HG03571 (cell line): ENCODE results near the gene TAAR6.
"Not testable (repeated sequence)": the region's sequence is repeated elsewhere in the genome, so short reads cannot be mapped to it uniquely, and the experiment has no call there.

Experiments
- ATAC-seq: cut with Tn5 transposase; IDR thresholded peaks from one replicate; pipeline ENCODE4 v1.9.1; 2021; ENCODE audit not compliant: unreplicated experiment

TAAR6 gene

DNA sequence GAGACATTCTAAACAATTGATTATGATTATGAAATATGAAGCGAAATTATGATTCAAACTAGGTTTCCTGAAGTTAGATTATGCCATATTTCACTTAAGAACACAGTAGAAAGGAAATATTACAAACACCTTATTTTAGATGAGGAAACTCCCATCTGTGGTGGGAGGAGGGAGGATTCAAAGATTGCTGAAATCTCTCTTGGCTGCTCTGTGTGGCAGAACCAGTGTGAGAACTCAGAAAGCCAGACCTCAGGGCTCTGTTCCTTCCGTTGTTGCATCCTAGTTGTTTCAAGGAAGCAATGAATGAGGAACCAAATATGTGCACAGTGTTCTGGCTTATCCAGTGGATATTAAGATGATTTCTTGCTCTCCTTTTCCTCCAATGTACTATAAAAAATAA, 17.3 kb downstream of the TAAR6 start:
- no peak for ATAC-seq

DNA sequence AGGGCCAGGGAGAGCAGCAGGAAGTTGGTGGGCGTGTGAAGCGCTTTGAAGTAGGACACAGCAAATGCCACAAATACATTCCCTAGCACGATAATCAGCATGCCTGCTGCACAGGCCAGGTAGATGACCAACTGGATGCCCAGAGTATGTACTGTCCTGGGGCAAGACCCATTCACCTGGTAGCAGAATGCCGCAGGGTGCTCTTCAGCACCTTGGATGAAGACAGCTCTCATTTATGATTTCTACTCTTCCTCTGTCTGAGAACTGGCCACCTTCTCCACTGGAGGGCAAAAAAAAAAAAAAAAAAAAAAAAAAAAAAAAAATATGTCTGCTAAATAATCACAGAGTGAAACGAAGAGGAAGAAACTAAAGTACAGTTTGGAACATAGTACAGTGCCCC, 19.3 kb downstream of the TAAR6 start, which contains the start of gene TAAR5:
Gene TAAR5, minus strand, starts transcription at position 288 of the 400 bp plus-strand sequence. Its CDS starts 55 bp downstream, at position 233.
- no peak for ATAC-seq

DNA sequence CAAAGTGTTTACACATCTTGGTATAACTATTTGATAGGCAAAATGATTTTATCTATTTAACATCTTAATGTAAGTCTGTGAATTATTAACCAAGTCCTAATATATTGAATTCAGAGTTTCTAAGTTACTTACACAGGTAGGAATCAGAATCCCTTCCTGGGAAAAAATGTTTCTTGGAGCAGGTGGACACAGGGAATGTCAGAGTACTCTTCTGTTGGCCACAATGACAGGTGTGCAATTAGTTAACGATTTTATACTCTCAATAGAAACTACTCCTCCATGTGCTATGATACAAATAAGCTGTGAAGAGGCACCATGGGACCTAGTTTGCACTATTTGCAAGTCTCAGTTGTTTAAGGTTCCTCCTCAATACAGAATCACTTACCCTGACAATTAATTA, 20.2 kb downstream of the TAAR6 start:
- no peak for ATAC-seq

DNA sequence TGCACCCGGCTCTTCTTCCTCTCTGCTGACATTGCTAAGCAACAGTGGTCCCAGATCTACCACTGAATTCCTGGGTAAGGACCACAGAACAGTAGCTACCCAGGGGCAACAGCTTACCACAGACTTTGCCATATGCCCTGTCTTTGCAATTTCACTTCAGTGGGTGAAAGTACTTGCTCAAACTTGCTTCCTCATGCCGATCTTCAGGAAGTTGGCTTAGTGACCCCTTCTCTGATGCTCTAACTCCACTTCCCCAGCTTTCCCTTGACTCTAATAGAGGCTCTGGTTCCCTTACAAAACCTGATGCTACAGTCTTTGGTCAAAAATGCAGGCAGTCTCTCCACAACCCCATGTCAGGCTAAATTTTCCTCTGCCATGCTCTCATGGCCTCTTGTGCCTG, 22.7 kb downstream of the TAAR6 start:
- ATAC-seq, result no peak

DNA sequence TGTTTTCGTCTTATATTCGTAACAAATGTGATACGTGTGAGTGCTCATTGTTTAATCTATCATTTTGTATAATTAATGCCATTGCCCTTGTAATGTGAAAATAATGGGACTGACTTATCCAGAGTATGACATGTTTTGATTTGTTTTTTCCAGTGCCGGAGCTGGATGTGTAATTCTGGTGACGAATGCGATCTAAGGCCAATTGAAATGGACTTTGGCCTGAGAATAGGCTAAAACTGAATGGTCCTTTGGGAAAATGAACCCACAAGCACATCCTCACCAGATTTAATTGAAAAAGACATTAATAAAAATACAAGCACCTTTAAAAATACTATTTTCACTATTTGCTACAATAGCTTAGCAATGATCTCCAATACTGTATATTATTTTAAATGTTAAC, 26.1 kb downstream of the TAAR6 start:
- ATAC-seq, result no peak

DNA sequence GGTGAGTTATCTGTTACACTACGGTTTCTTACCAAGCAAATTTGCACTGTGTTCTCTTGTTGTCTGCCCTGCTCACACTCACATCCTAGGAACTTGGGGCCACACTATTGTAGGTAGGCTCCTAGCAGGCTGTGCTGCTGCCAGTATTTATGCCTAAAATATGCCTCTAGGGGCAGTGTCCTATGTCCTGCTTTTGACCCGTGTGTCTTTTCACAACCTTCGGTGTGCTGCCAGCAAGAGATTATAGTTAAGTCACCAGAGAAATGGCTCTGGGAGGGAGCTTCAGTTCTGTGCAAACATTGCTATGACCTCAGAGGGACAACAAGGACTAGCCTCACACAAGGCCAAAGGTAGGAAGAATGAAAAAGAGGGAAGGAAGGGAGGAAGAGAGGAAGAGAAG, 28.4 kb downstream of the TAAR6 start:
- peak; percentile 76 for ATAC-seq

DNA sequence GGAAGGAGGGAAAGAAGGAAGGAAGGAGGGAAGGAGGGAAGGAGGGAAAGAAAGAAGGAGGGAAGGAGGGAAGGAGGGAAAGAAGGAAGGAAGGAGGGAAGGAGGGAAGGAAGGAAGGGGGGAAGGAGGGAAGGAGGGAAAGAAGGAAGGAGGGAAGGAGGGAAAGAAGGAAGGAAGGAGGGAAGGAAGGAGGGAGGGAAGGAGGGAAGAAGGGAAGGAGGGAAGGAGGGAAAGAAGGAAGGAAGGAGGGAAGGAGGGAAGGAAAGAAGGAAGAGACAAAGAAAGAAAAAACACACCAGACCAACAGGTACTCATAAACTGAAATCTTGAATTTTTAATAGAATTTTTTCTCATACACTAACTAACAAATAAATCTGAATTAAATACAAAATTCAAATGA, 30.8 kb downstream of the TAAR6 start:
- not testable (repeated sequence) for ATAC-seq

DNA sequence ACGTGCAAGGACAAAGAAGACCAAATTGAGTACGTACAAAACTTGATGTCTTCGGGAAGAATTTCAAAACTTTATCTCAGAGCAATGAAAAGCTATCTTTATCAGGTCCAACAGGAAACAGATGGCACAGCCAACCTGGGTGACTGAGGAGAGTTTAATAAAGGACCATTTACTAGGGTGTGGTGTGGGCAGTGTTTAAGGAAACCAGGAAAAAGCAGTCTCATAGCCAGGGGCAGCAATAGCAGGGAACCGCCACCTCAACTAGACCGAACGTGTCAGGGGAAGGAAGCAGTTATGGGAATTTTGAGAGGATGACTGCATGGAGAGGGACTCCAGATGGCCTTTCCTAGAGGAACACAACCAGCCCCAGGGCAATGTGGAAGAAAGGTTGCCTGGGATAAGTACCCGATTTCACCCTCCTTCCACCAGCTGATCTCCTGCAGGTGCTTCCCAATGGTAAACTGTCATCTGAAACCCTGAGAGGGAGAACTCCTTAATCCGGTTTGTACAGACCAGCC, 34.6 kb downstream of the TAAR6 start:
- no peak for ATAC-seq

DNA sequence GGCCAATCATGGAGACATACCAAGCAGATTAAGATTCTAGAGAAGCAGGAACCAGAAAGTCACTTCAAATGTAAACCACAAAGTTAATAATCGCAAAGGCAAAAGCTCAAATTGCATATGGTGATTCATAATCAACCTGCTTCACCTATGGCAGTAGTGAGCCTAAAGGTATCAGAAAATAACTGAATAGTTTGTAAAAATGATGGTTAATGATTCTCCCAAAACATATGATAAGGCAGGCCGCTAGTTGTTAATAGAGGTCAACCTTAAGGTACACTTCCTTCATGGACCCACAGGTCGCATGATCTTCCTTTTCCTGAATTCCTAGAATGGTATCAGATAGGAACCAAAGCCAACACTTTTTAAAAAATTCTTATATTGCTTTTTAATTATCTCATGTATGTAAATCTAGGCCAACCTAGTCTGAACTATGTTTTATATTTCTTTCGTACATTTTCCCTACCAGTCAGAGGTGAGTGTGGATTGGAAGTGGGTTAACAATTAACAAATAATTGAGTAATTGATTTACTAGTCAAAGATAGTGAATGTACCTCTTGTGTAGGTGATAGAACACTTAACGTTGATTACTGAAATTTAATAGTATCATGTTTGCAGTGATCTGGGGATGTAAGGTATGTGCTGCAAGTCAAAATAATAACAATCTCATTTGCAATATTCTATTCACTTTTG, 37.6 kb downstream of the TAAR6 start:
- peak; percentile 95 for ATAC-seq

DNA sequence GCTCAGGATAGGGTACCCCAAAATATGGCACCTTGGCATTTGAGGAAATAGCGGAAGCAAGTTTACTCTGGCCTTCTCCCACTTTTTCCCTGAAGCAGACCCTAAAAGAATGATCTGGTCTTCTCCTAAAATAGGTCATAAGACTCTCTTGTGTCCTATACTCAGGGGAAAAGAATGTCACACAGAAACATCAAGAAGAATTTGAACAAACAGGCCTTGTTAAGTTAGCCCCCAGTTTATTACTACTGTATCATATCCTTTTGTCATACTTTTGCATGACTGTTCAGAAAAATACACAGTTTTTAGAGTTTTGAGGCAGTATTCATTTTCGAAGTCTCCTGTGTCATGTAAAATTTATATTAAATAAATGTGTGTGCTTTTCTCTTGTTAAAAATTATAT, 41.5 kb downstream of the TAAR6 start:
- no peak for ATAC-seq

DNA sequence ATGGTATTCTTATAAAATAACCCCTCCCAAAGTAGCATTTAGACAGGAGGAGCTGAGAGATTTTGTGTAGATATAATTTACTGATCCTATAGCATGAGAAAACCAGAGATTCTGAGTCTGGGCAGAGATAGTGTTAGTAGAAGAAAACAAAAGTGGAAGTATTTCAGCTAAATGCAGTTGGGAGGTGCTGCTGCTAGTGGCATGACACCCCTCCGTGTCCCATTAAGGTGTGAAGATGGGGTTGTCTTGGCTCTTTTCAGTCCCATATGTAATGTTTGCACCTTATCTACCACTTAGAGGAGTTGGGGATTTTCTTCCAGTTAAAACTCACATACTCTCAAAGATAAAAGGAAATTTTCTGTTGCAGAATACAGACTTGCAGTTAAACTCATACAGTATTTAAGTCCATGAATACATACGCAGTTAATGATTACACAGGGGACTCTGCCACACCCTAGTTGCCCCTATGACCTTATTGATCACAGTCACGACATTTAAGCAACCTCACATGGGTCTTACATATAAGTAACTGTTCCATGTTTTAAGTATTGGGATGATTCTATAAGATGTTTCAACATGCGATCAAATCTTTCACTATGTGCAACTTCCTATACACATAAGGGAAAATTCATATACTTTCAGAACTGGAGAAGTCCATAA, 42.5 kb downstream of the TAAR6 start:
- ATAC-seq, result no peak

DNA sequence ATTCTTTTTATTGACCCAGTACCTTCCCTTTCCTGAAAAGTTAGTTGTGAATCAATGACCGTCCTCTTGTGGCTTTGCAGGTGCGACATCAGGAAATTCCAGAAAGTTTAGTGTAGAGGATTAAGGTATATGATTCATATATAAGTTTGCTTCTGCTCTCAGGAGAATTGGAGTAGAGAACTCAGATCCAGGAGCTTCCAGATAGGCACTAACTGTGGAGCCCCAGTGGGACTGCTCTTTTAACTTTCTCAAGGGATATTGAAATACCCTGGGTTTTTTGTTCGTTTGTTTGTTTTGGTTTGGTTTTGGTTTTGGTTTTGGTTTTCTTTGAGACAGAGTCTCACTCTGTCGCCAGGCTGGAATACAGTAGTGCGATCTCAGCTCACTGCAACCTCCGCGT, 44.4 kb downstream of the TAAR6 start:
- ATAC-seq, result no peak

DNA sequence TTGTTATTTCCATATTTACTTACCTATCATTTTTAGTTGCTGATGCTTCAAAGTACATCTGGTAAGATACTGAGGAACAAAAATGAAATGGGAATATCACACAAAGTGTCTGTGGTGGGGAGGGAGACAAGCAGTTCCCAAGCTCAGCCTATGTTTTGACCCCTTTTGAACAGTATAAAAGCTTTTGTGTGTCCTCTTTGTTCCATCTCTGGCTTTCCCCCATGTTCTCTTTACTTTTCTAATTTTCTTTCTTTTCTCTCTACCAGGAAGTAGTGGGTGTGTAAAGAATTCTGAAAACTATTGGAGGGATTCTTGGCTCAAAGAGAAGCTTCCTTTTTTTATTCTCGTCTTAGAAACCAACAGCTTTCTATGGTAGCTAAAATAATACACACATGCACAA, 46.6 kb downstream of the TAAR6 start:
- ATAC-seq, result no peak
